Transverse colon (tissue), 4 donors: ENCODE measurements around the gene VEPH1. TPM values are rescaled to one million over a fixed set of nuclear protein-coding genes. Genes with fewer than 3 reads are reported as not detected.

Source experiments
- DNase-seq: peaks from one replicate; pipeline ENCODE4 v3.0.0-alpha.2; 2019
- H3K27ac ChIP-seq, 4 donors: fragments of 200-600 bp; sonication (generic); 2 replicates each; pipeline ENCODE4 v1.5.1; 2016 to 2018; ENCODE audit warnings: inconsistent platforms in 4 of 4
- H3K27me3 ChIP-seq: fragments of 200-600 bp; sonication (generic); 2 replicates; pipeline ENCODE4 v1.5.1; 2017; ENCODE audit warnings: inconsistent platforms
- H3K36me3 ChIP-seq, 4 donors: fragments of 200-600 bp; sonication (generic); 2 replicates each; pipeline ENCODE4 v1.5.1; 2017 to 2019; ENCODE audit warnings: inconsistent platforms in 4 of 4
- H3K4me1 ChIP-seq, 4 donors: fragments of 200-600 bp; sonication (generic); 2 replicates each; pipeline ENCODE4 v1.5.1; 2017 to 2020; ENCODE audit warnings: inconsistent platforms in 4 of 4
- H3K4me3 ChIP-seq, 4 donors: fragments of 200-600 bp; sonication (generic); 1 replicate in 1 of 4; 2 replicates in 3 of 4; pipeline versions ENCODE4 v1.5.1 to v1.6.1; 2017 to 2019; ENCODE audit warnings: inconsistent platforms in 4 of 4
- H3K9me3 ChIP-seq, 2 donors: fragments of 200-600 bp; sonication (generic); 2 replicates each; pipeline ENCODE4 v1.5.1; 2017 to 2019; ENCODE audit warnings: inconsistent platforms in 2 of 2
- CTCF ChIP-seq, 5 experiments: fragments of 200-600 bp in 3 of 5; fragments of 450-650 bp in 2 of 5; sonication (generic) in 3 of 5; IDR thresholded peaks; 1 replicate in 2 of 5; 2 replicates in 3 of 5; pipeline ENCODE4 v1.5.1; 2016 to 2017; ENCODE audit warnings: antibody characterized with exemption in 5 of 5, inconsistent platforms in 3 of 5, mild to moderate bottlenecking in 2 of 5, moderate library complexity in 1 of 5
- EP300 ChIP-seq: sonication (generic); formaldehyde crosslinking; IDR thresholded peaks from one replicate; pipeline ENCODE4 v1.6.1; 2017; ENCODE audit warnings: antibody characterized with exemption, low read depth
- POLR2A ChIP-seq: fragments of 450-650 bp; IDR thresholded peaks from one replicate; pipeline ENCODE4 v1.6.1; 2016; ENCODE audit warnings: antibody characterized with exemption, mild to moderate bottlenecking, moderate library complexity
- POLR2AphosphoS5 ChIP-seq, 3 donors: sonication (generic); formaldehyde crosslinking; IDR thresholded peaks; one replicate each; pipeline ENCODE4 v1.6.1; 2016; ENCODE audit warnings: antibody characterized with exemption in 3 of 3
- WGBS, 2 donors: methylation state at CpG; one replicate each; pipeline ENCODE4 v1.1.5; 2018; ENCODE audit warnings: low coverage in 1 of 2; 5-methylcytosine and 5-hydroxymethylcytosine counted together
- in situ Hi-C, 4 donors: fragments of 200-750 bp; cut with MboI; loops; one replicate each; pipeline versions ENCODE4 v1.15.0 to v1.15.1; 2017; ENCODE audit warnings: low sequenced_read_pairs in 3 of 4, low pct_ligation_motif_present in 1 of 4, low pct_unique_long_range_greater_than_20kb in 1 of 4
- intact Hi-C: fragments of 100-400 bp; cut with DNase I; formaldehyde crosslinking; loops from one replicate; pipeline ENCODE4 v1.15.1; 2023; ENCODE audit warnings: low total_unique reads
- total RNA-seq, 4 donors: library from RNA; depleted of rRNA; stranded (reverse); fragments of >200 nt; gene quantifications; one replicate each; pipeline ENCODE4 v1.1.0, GENCODE V29; 2016

Gene VEPH1
- total RNA-seq, 4 donors from 2014 or later, result 0.20 to 4.1 (median 0.90) TPM

- WGBS, 2 donors, result 78% methylated on average over 2 of the region's 2 CpGs; no CpG with 5 or more reads in 1 of the 2 donors
- intact Hi-C loops, result no loop called here
- no peak for DNase-seq
- Histone ChIP-seq H3K36me3 (no peaks in the 10 kb centered on the region), H3K27me3 (no peaks in the 10 kb centered on the region), H3K4me3 (no peak overlapping the region), H3K9me3 (no peaks in the 10 kb centered on the region), H3K27ac (no peak overlapping the region), H3K4me1 (no peaks in the 10 kb centered on the region)
- in situ Hi-C loops, result no loop called here
- no peak for TF ChIP-seq EP300
- TF ChIP-seq POLR2AphosphoS5 (IDR thresholded peaks at IDR 0.05), result no peak
- TF ChIP-seq POLR2A, result no peak
- no peak for TF ChIP-seq CTCF (IDR thresholded peaks at IDR 0.05)
Measured at GRCh38 chr3:157268026-157268425, 235.2 kb downstream of the VEPH1 start.

DNA sequence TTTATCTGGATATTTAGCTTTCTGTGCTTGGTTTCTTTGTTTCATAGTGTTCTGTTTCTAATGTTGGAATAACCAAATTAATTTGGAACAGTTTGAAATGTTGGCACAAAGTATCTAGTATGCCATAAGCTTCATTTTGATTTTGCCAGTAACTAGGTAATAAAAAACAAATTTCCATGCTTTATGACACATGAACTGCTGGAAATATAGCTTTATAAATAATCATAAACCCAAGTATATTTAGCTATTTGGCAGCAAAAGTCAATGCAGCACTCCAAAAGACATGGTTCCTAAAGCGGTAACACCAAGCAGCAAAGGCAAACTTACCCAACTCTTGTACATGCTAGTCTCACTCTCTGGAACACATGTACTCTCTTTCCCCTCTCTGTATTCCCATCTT lies 237.3 kb downstream of the VEPH1 start:
- intact Hi-C loops (no loop called here), in situ Hi-C loops (no loop called here)
- Histone ChIP-seq H3K36me3 (no peaks in the 10 kb centered on the region), H3K27me3 (no peaks in the 10 kb centered on the region), H3K9me3 (no peaks in the 10 kb centered on the region), H3K27ac (no peak overlapping the region), H3K4me1 (no peaks in the 10 kb centered on the region), H3K4me3 (no peak overlapping the region)
- 71 to 100% methylated on average over 1 of the region's 1 CpG for WGBS, 2 donors
- TF ChIP-seq POLR2AphosphoS5 (IDR thresholded peaks at IDR 0.05), result no peak
- TF ChIP-seq POLR2A, result no peak
- TF ChIP-seq CTCF (IDR thresholded peaks at IDR 0.05), result no peak
- no peak for TF ChIP-seq EP300
- DNase-seq, result no peak

- intact Hi-C loops (no loop called here), in situ Hi-C loops (no loop called here)
- Histone ChIP-seq H3K36me3 (no peaks in the 10 kb centered on the region), H3K27me3 (no peaks in the 10 kb centered on the region), H3K4me3 (no peak overlapping the region), H3K9me3 (no peaks in the 10 kb centered on the region), H3K4me1 (no peaks in the 10 kb centered on the region), H3K27ac (no peak overlapping the region)
- WGBS, 2 donors, result 58 to 84% methylated on average over 1 of the region's 1 CpG
- TF ChIP-seq POLR2A, result no peak
- TF ChIP-seq CTCF (IDR thresholded peaks at IDR 0.05), result no peak
- no peak for TF ChIP-seq EP300
- no peak for TF ChIP-seq POLR2AphosphoS5 (IDR thresholded peaks at IDR 0.05)
- no peak for DNase-seq
Measured at GRCh38 chr3:157263027-157263426, 240.2 kb downstream of the VEPH1 start.

- in situ Hi-C loops, result no loop called here
- no peaks in the 10 kb centered on the region for H3K4me1 ChIP-seq
- H3K4me3 ChIP-seq, result no peak overlapping the region
- H3K27ac ChIP-seq, result no peak overlapping the region
- H3K36me3 ChIP-seq, result no peaks in the 10 kb centered on the region
- WGBS, 2 donors, result 83 to 100% methylated on average over 2 to 6 of the region's 6 CpGs
- no peaks in the 10 kb centered on the region for H3K27me3 ChIP-seq
- intact Hi-C loops, result no loop called here
- H3K9me3 ChIP-seq, result no peaks in the 10 kb centered on the region
- no peak for DNase-seq
- TF ChIP-seq POLR2AphosphoS5 (IDR thresholded peaks at IDR 0.05), result no peak
- no peak for TF ChIP-seq CTCF (IDR thresholded peaks at IDR 0.05)
- no peak for TF ChIP-seq POLR2A
- TF ChIP-seq EP300, result no peak
Measured at GRCh38 chr3:157261000-157261399, 242.2 kb downstream of the VEPH1 start.
